Measurements from ENCODE around the gene POLDIP2.
A peak's percentile ranks its signal among the peaks of the same experiment; 100 is the strongest.
"Not testable (repeated sequence)": the region's sequence is repeated elsewhere in the genome, so short reads cannot be mapped to it uniquely, and the experiment has no call there.

Gene POLDIP2

DNA sequence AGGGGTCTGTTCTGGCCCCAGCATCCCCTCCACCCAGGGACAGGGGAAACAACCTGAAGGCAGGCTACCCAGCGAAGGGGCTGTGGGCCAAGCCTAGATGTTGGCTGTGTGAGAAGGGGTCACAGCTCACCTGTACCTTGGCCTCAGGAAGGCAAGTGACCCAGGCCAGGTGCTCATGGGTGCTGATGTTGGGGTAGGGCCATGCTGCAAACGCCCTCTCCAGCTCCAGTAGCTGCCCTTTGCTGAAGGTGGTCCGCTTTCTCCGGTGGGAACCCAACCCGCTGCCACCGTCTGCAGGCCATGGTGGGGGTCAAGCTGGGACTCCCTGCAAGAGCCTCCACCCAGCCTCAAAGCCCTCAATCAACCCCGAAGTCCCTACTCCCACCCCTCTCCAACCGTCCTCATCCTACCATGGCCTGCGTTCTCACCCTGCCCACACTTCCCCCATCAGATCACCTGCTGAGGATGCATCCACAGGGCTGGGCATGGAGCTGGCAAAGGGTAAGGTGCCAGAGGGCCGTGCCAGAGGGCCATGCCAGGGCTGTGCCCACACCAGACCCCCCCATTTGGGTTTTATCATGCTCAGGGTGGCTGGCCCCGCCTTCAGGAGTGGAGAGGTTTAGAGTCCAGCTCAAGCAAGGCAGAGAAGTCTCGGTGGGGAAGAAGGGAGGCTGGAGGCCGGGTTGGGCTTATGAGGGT is 7.5 kb upstream of the POLDIP2 start, which contains the start of gene SEBOX:
TSS of gene SEBOX (minus strand) at position 535 of the 699 bp plus-strand sequence. CDS start at position 487, 48 bp downstream.
- DNase-seq = no peak

DNA sequence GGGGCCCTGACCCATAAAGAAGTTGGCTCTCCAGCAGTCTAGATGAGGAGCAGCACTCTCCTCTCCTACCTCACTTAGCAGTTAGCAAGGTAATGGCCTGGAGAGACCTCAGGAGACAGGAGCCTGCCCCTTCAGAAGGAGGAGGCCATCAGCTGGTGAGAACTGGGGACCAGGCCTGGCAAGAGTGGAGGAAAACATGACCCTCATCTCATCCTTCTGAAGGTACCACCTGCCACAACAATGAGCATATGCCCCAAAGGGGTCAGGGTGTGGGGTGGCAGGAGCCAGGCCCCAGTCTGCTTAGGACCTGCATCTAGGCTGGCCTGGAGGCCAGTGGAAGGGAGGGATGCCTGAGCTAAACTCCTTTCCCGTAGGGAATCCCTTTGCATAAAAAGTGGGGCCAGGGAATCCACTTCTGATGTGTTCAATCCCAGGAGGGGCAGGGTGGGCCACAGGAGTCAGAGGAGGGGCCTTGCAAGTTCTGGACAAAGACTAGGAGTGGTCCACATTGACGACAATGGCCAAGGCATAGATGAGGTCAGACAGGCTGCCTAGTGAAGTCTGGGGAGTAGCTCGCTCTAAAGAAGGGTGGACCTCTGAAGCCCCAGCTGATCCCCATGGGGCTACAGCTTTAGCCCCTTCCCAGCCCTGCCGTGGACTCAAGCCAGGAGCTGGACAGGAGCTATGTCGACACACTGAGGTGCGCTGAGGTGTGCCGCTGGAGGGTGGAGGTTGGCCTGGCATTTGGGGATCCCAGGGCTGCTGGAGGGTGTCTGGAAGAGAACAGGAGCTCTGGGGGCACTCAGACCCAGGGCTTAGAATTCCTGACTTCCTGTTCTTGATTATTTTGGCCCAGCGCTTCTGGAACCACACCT is 6.7 kb upstream of the POLDIP2 start:
- no peak for DNase-seq

DNA sequence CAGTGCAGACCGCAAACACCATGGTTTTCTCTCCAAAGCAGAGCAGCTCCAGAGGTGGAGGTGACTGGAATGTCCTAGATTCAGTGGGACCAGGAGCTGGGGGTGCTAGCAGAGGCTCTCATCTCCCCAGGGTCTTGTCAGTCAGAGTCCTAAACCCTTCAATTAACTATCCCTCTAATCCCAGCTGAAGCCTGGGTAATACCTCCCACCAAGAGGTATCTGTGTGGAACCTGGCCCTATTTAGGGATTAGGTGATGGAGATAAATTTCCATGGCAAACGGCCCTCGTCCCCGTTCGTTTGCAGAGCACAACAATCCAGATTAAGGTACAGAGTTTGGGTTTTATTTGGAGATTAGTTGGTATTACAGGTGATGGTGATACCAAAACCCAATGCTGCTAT is 5.9 kb upstream of the POLDIP2 start:
- no peak for DNase-seq

DNA sequence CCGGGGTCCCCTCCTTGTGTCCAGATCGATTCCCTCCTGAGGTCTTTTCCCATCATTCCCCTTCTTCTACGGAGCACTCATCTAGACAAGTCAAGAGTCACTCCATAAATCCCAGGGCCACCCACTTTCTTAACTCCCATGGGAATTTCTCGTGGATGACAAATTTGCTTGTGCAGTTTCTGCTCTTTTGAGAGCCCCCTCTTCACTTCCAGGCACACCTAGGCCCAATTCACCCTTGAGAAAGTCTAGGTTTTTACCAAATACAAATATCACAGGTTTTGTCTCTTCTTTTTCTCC is 522 bp upstream of the POLDIP2 start:
- no peak for DNase-seq

DNA sequence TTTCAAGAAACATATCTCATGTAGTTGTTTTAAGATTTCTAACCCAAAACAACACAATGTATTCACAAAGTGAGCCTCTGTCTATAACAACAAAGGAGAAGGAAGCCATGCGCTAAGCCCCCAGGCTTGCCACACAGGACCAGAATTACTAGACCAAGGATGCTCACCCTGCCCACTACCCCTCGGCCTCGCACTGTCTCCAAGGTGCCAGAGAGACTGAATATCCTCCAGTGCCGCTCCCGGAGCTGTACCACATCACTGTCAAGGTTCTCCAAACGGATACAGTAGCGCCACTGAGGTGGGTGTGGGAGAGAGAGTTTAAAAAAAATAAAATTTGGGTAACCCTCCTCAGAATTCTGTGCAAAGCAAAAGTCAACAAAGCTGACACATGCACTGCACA is 7.1 kb downstream of the POLDIP2 start:
- DNase-seq = no peak

DNA sequence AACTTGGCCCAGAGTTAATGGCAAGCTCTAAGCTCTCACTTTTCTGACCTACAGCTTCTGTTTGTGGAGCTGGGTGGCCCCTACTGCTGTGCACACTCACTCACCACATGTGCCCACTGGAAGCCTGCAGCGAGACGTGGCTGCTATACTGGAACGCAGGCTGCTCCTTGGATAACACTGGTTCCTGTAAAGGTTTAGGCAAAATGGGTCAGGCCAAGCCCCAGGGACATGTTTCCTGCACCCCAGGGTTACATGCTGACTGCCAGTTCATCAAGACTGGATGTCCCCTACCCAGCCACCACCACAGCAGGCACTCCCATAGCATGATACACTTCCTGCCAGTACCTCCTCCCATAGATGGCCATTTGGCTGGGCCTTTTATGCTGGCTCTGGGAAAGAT is 8.3 kb downstream of the POLDIP2 start:
- no peak for DNase-seq

DNA sequence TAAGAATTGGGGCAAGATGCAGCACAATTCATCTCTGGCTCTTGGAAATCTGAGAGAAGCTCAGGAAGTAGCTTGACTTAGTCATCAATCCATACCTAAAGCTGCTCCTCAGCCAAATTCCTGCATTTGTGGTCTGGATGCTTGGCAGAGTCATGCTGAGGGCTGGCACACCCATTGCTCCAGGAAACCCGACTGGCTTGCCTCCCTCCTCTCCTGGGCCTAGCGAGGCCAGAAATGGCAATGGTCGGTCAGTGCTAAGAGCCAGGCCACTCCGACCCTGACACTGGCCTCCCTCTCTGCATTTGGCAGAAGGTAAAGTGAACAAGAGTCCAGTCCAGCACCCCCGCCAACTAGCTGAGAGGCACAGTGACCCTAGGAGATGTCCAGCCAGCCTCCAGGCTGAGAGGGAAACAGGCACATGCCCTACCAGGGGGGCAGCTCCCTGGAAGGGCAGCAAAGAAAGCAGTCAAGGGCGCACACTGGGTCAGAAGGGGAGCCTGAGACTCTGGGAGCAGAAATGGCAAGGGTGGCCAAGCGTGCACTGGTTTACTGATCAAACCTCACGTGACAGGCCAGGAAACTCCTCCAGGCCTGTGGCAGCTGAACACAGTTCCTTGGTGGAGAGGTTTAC is 10.0 kb downstream of the POLDIP2 start:
- no peak for DNase-seq

DNA sequence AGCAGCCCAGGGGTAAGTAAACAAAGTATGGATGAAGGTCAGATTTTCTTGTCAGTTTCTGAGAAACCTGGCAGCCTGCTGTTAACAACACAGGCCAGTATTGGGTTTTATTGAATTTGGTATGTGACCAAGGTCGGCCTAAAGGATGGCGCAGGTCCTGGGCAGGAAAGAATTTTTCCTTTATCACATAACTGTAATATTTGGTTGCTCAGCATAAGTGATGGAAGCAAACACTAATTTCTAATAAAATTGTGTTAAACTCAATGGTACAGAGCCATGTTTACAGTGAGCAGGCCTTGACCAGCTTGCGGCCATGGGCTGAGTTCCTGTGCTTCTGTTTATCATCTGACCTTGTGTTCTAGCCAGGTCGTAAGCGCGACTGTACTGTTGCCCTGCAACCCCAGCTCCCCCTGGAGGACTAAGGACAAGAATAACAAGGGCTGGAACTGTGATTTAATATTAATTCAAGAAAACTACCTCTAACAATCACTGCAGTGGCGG is 10.5 kb downstream of the POLDIP2 start:
- no peak for DNase-seq

DNA sequence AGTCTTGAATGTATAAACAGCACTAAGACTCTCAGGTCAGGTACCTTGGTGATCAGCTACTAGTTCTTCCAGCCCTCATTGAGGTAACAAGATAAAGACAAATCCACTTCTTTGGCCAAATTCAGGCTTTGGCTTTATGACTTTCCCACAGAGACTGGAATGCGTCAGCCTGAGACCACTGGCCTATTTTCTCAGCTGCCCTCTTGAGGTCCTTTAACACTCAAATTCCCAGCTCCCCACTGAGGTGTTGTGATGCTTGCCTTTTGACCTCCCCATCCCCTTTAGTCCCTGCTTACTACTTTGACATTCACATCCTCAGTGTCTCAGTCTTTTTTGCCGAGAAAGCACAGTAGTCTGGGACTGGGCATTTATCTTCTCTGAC is 11.1 kb downstream of the POLDIP2 start:
- no peak for DNase-seq

DNA sequence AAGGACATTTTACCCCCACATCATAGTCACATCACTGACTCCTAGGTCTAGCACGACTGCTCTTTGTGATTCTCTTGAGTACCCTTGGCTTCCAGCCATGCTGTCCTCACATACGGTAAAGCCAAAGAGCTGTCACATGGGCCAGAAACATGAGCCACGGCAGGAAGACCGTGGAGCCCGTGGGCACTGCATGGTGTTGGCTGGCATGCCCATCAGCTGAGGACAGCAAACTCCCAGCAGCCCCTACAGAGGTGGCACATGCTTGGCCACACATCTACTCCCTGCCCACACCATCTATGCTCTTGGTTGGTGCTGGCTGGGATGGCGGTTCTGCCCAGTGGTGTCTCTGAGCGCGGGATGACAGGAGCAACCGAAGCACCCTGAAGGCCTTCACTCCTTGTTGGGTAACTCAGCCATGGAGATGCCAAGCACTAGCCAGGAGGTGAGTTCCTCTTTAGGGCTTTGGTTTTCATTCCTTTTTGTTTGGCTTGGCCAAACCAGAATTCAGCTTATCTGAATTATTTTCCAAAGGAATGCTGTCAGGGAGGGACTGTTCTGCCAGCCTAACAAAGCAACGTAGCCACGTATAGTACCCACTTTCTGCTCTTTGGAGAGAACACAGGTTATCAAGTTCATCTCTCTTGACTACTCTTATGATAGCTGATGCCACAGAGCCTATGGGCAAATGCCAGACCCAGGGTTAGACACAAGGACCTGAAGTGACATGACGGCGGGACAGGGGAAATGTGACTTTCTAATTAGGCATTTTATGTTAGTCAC is 11.7 kb downstream of the POLDIP2 start:
- no peak for DNase-seq

DNA sequence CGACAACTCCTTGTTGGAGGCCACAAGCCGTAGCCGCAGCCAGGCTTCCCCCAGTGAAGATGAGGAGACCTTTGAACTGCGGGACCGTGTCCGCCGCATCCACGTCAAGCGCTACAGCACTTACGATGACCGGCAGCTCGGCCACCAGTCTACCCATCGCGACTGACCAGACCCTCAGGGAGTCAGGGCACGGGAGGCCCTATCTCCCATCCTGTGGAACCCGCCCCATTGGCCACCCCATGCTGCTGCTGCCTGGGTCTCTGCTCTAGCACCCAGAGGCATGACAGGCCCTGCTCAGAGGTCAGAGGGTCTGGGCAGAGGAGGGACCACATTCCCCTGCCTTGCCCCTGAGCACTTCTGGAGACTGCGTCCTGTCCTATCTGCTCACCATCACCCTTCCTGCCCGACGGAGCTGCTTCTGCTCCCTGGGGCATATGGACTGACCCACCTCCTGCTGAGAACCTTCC is 12.9 kb downstream of the POLDIP2 start:
- DNase-seq = no peak

DNA sequence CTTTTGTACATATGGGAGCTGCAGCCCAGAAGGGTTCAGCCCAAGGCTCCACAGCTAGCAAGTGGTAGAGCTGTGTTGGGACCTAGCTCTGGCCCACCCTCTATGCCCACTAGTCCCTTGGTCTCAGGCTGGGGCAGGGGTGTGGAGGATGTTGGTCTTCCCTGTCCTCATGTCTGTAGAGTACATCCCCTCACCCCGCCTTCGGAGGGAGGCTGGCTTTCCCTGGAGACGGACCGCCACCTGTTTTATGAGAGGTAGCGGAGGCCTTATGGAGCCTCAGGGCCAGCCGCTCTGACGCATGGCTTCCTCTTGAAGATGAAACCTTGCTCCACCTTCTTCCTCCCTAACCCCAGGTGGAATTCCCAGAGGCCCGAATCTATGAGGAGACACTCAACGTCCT is 13.3 kb downstream of the POLDIP2 start:
- no peak for DNase-seq

DNA sequence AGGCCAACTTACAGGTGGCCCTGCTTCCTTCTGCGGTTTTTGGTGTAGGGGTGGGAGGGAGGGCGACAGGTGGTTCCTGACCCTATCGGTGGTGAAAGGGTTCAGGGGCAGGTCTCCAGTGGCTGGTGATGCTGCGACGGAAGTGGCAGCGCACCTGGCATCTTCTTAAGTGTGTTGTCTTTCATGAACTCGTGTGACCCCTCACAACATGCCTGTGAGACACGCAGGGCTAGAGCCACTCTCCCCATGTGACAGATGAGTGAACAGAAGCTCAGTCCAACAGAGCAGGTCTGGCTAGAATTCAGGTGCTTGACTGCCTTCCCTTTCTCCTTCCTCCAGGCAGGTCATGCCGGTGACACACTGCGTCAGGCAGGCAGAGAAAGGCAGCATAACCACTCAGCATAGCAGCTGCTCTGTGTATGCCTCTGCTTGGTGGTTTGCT is 13.8 kb downstream of the POLDIP2 start:
- DNase-seq = no peak

DNA sequence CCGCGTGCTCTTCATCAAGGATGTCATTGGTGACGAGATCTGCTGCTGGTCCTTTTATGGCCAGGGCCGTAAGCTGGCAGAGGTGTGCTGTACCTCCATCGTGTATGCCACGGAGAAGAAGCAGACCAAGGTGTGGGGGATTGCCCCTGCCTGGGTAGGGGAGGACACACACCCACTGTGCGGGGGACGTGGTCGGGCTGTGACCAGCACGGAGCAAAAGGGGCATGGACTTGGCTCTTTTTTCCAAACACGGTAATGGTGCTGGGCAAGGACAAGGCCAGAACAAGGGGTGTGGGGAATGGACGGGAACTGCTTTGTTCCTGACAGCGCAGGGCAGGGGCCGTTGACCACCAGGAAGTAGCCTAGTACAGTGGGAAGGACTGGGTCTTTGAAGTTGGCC is 15.0 kb downstream of the POLDIP2 start:
- DNase-seq = no peak

DNA sequence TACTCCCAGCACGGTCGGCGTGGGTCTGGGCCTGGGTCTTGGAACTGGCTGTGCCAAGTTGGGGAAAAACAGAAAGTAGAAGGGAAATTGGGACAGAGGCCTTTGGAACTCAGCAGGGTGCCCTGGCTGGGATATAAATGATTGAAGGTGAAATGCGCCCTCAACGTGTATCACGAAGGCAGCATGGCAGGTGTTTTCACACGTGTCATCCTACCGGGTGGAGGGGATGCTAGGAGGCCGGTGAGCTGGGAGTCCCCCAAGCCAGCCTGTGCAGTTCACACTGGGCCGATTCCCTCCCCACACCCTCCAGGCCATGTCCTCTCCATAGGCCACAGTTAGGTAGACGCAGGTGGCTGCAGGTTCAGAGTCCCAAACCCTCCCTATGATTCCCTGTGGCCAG is 15.8 kb downstream of the POLDIP2 start:
- no peak for DNase-seq

DNA sequence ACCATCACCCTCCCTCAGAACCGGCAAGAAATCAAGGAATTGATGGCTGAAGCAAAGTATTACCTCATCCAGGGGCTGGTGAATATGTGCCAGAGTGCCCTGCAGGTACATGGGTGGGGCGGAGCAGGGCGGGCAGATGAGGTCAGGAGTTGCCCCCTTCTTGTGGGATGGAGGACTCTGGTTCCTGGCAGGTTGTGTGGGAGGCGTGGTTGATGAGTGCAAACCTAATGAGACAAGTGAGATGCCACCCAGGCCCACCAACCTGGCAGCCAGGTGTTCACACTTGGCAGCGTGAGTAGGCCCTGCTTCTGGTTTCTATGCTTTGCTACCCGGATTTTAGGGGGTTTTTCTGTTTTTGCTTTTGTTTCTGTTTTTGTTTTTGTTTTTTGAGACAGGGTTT is 17.0 kb downstream of the POLDIP2 start:
- no peak for DNase-seq

DNA sequence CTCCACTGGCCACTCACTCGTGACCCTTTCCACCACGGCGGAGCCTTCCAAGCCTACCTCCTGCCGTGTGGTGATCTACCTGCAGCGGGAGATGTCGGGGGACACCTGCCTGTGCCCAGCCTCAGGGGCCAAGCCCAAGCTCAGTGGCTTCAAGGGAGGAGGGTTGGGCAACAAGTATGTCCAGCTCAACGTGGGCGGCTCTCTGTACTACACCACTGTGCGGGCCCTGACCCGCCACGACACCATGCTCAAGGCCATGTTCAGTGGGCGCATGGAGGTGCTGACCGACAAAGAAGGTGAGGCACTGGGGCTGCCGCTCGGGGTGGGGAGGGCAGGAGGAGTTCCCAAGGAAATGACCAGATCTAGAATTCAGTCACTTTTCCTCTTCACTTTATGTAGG is 17.9 kb downstream of the POLDIP2 start:
- DNase-seq = no peak

DNA sequence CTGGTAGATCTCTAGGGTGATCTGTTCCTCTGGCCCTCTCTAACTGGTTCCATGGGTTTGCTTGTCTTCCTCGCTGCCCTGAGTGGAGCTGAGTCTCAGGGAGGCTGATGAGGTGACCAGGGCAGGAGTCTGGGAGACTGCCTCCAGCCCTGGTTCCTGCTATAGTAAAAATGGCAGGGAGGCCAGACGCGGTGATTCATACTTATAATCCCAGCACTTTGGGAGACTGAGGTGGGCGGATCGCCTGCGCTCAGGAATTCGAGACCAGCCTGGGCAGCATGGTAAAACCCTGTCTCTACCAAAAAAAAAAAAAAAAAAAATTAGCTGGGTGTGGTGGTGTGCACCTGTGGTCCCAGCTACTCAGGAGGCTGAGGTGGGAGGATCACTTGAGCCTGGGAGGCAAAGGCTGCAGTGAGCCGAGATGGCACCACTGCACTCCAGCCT is 18.5 kb downstream of the POLDIP2 start:
- not testable (repeated sequence) for DNase-seq

DNA sequence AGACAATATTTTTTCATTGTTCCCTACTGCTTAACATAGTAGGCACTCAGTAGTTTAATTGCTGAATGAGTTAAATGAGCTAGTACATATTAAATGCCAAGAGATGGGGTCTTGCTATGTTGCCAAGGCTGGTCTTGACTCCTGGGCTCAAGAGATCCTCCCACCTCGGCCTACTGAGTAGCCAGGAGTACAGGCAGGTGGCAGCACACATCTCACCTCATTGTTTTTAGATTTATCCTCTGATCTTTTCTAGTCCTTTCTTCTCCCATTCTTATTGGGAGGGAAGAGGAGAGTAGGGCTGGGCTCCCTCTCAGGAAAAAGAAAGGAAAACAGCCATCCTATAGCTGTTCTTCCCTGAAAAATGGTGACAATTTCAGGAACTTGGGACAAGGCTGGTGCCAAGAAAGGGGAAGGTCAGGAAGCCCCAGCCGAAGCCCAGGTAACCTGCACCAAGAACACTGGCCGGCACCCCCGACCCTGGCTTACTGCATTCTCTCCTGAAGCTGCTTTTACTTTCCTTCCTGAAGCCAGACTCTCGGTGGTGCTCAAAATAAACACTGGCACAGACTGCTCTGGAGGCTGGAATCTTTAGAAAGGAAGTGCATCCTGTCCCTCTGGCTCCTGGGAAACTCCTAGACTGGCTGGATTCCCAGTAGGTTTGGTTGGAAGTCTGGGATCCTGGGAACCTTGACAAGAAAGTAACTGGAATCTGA is 19.1 kb downstream of the POLDIP2 start:
- DNase-seq = no peak

DNA sequence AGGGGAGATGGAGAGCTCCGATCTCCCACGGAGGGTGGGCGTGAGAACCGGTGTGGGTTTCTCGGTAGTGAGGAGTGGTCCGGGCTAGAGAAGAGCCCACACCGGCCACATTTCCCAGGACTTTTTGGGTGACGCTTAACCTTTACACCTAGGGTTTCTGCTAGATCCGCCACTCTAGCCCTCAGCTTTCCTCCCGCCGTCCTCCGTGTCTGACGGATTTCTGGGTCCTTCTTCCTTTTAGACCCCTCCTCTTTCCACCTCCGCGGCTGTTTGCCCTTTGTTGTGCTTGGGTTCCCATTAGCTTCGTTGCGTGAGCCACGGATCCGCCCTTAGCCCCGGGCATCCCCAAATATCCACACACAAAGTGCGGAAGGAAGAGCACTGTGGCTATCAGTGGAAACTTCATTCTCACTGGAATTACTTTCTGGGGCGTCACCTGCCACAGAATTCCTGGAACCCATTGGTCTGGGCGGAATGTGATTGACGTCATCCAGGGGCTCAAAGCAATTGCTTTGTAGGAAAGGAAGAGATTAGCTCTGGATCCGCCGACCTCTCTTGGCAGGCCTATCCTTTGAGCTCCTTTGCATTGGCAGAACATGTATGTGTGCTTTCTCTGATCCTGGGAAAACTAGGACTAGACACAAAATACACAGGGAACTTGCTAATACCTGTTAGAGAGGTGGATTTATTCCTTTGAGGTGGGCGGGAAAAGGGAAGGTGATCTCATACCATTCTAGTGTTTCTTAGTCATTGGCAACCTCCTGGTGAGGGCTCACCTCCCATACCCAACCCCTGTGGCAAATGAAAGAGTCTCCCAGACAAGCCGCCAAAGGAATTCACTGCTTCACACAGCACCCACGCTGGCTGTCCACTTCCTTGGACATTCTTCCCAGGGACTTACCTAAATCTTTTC is 21.1 kb downstream of the POLDIP2 start:
- DNase-seq = peak; percentile 56

All from suppressor macrophage treated with lipopolysaccharide for 4 hours (primary cell).